Spleen (tissue), 7 donors: ENCODE data around the gene IFT80.

Experiments used
- CTCF ChIP-seq, 11 experiments: fragments of 200-600 bp in 7 of 11; fragments of 450-650 bp in 4 of 11; sonication (generic) in 4 of 11; IDR thresholded peaks in 8 of 11; conservative IDR thresholded peaks in 3 of 11; 1 replicate in 7 of 11; 2 replicates in 4 of 11; pipeline versions ENCODE4 v1.4.0 to v1.8.0; 2016 to 2021; ENCODE audit warnings: antibody characterized with exemption in 11 of 11, inconsistent platforms in 4 of 11, mild to moderate bottlenecking in 1 of 11
- POLR2A ChIP-seq, 3 donors: fragments of 450-650 bp; IDR thresholded peaks; one replicate each; pipeline ENCODE4 v1.5.1; 2017; ENCODE audit warnings: antibody characterized with exemption in 3 of 3, mild to moderate bottlenecking in 1 of 3
- POLR2AphosphoS5 ChIP-seq, 3 donors: sonication (generic); formaldehyde crosslinking; IDR thresholded peaks; one replicate each; pipeline ENCODE4 v1.5.1; 2017; ENCODE audit warnings: antibody characterized with exemption in 3 of 3
- donor health status: DM: no; HTN: no; CAD: no; lungs with moderate emphysema.
- donor health status: DM: no; HTN: no; CAD: no.
- donor health status: DM: no; HTN: no; CAD: no.

GRCh38 chr3:160370987-160371857 is 27.8 kb downstream of the IFT80 start:
- TF ChIP-seq CTCF (IDR thresholded peaks at IDR 0.05 in 8 of 11, conservative IDR thresholded peaks at IDR 0.05 in 3 of 11) (no peak), POLR2A (IDR thresholded peaks at IDR 0.05) (no peak), POLR2AphosphoS5 (IDR thresholded peaks at IDR 0.05) (no peak)
